ENCODE measurements around the gene DSTYK. TPM values are rescaled to one million over a fixed set of nuclear protein-coding genes. Genes with fewer than 3 reads are reported as not detected.
A peak's percentile ranks its signal among the peaks of the same experiment; 100 is the strongest.

DSTYK gene
- total and polyA plus RNA-seq, 7 donors: 1.6 to 13.3 (median 9.1) TPM

DNA sequence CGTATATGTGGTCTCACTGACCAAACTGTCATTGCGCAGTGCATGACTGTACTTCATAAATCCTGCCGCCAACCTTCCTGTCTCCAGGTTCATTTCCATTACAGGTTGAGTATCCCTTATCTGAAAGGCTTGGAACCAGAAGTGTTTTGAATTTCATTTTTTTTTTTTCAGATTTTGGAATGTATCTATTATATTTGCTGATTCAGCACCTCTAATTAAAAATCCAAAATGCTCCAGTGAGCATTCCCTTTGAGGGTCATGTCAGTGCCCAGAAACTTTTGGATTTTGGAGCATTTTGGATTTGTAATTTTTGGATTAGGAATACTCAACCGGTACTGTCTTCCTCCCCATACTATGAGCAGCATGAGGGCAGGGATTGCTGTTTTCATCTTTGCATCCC lies 59.0 kb downstream of the DSTYK start:
- Histone ChIP-seq H3K9me3 (peaks cover 0 to 8% (median 0%) of the 10 kb centered on the region in 4 donors), H3K36me3 (peaks cover 19 to 87% (median 28%) of the 10 kb centered on the region in 4 donors), H3K27me3 (no peaks in the 10 kb centered on the region), H3K27ac (no peak overlapping the region), H3K4me1 (no peaks in the 10 kb centered on the region), H3K4me3 (no peak overlapping the region)
- no peak for DNase-seq
- WGBS, 2 donors: 98% methylated on average over 4 of the region's 4 CpGs
- intact Hi-C loops (cut with DNase I): no loop called here
- TF ChIP-seq POLR2AphosphoS5 (IDR thresholded peaks at IDR 0.05) (no peak), POLR2A (IDR thresholded peaks at IDR 0.05) (no peak), EP300 (IDR thresholded peaks at IDR 0.05) (no peak)
- TF ChIP-seq, protein P1, sequence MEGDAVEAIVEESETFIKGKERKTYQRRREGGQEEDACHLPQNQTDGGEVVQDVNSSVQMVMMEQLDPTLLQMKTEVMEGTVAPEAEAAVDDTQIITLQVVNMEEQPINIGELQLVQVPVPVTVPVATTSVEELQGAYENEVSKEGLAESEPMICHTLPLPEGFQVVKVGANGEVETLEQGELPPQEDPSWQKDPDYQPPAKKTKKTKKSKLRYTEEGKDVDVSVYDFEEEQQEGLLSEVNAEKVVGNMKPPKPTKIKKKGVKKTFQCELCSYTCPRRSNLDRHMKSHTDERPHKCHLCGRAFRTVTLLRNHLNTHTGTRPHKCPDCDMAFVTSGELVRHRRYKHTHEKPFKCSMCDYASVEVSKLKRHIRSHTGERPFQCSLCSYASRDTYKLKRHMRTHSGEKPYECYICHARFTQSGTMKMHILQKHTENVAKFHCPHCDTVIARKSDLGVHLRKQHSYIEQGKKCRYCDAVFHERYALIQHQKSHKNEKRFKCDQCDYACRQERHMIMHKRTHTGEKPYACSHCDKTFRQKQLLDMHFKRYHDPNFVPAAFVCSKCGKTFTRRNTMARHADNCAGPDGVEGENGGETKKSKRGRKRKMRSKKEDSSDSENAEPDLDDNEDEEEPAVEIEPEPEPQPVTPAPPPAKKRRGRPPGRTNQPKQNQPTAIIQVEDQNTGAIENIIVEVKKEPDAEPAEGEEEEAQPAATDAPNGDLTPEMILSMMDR (IDR thresholded peaks at IDR 0.05): no peak

DNA sequence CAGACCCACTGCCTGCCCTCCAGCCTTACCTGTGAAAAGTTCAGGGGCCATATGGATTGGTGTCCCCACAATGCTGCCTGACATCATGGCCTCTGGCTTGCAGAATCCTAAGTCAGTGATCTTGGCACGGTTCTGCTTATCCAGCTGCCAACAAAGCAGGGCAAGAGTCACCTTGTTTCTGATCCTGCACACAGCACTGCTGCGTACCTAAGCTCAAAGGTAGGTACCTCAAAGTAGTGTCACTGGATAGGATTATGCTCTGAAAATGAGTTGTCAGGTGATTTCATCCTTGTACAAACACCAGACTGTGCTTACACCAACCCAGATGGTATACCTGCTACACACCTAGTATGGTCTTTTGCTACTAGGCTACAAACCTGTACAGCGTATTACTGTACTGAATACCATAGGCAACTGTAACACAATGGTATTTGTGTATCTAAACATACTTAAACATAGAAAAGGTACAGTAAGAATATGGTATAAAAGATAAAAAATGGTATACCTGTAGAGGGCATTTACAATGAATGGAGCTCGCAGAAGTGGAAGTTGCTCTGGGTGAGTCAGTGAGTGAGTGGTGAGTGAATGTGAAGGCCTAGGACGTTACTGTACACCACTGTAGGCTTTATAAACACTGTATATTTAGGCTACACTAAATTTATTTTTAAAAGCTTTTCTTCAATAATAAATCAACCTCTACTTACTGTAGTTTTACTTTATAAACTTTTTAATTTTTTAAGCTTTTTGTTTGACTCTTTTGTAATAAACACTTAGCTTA lies 60.7 kb downstream of the DSTYK start:
- WGBS, 2 donors: 93 to 95% methylated on average over 5 of the region's 5 CpGs
- no peak overlapping the region for H3K4me3 ChIP-seq
- no peak overlapping the region for H3K27ac ChIP-seq
- peaks cover 8 to 87% (median 16%) of the 10 kb centered on the region in 4 donors for H3K36me3 ChIP-seq
- TF ChIP-seq, protein P1 (IDR thresholded peaks at IDR 0.05): no peak
- TF ChIP-seq EP300 (IDR thresholded peaks at IDR 0.05) (no peak), POLR2AphosphoS5 (IDR thresholded peaks at IDR 0.05) (no peak), POLR2A (IDR thresholded peaks at IDR 0.05) (no peak)
- intact Hi-C loops (cut with DNase I): no loop called here
- H3K4me1 ChIP-seq: peaks cover 0 to 3% (median 0%) of the 10 kb centered on the region in 4 donors
- H3K27me3 ChIP-seq: no peaks in the 10 kb centered on the region
- no peak for DNase-seq
- peaks cover 0 to 3% (median 0%) of the 10 kb centered on the region in 4 donors for H3K9me3 ChIP-seq

DNA sequence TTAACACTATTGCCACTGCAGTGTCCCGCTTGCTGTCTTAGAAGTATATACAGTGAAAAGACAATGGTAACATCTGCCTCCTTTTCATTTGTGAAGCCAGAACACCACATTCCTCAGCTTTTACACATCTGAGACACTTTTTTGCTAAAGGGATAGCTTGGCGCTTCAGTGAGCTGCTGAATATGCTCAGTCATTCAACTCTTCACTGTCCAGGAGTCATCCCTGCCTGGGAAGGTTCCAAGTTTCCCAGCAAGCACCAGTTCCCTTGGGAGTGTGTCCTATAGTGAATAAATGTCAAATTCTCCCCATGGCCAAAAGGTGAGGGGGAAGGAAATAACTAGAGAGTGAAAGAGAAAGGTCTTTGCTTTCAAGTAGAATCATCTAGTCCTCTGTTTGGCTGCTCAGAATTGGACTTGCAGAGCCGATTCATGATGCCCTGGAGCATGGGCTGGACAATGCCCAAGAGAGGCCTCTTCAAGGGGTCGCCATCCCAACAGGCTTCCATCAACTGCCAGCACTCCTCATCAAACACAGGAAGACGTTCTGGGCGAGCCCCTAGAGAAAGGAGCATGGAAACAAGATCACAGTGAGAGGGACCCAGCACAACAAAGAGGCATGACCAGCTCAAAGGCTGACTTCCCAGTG lies 64.2 kb downstream of the DSTYK start:
- intact Hi-C loops (cut with DNase I): loop anchor here (10.0 kb wide), 1 partner anchor 163 kb away; no protein-coding TSS in a partner anchor
- no peaks in the 10 kb centered on the region for H3K27me3 ChIP-seq
- H3K4me1 ChIP-seq: peaks cover 0 to 25% (median 12%) of the 10 kb centered on the region in 4 donors
- no peak overlapping the region for H3K4me3 ChIP-seq
- 90% methylated on average over 6 of the region's 6 CpGs for WGBS, 2 donors
- no peak for DNase-seq
- no peak for TF ChIP-seq EP300 (IDR thresholded peaks at IDR 0.05)
- H3K36me3 ChIP-seq: peaks cover 6 to 53% (median 9%) of the 10 kb centered on the region in 4 donors
- no peak overlapping the region for H3K27ac ChIP-seq
- no peaks in the 10 kb centered on the region for H3K9me3 ChIP-seq

DNA sequence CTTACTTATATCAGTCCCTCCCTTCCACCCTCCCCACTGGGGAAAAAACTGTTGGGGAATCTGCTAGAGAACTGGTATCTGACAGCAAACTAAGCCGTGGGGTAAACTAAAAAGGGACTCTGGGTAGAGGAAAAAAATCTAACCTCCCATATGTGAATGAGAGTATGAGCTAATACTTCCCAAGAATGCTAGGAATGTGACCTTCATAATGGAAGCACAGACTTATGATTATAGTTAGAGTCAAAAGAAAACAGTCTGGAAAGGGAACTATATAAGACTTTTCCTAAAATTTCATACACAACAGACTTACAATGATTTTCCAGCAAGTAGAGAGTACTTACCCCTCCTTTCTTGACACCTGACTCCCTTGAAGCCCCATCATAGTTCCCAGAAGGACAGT lies 66.8 kb downstream of the DSTYK start:
- 76 to 77% methylated on average over 1 of the region's 1 CpG for WGBS, 2 donors
- intact Hi-C loops (cut with DNase I): loop anchor here (5.0 to 10.0 kb wide), 2 partner anchors 113 to 160 kb away; no protein-coding TSS in a partner anchor
- no peaks in the 10 kb centered on the region for H3K27me3 ChIP-seq
- H3K36me3 ChIP-seq: peaks cover 0 to 38% (median 9%) of the 10 kb centered on the region in 4 donors
- no peaks in the 10 kb centered on the region for H3K9me3 ChIP-seq
- H3K4me1 ChIP-seq: peaks cover 0 to 36% (median 22%) of the 10 kb centered on the region in 4 donors
- no peak for DNase-seq
- H3K27ac ChIP-seq: peak overlapping the region in 3 of 4 donors; percentile 10 to 74 (median 42)
- H3K4me3 ChIP-seq: no peak overlapping the region
- TF ChIP-seq POLR2A (IDR thresholded peaks at IDR 0.05): no peak
- TF ChIP-seq POLR2AphosphoS5 (IDR thresholded peaks at IDR 0.05): no peak
- TF ChIP-seq EP300 (IDR thresholded peaks at IDR 0.05): no peak
- TF ChIP-seq, protein P1 (IDR thresholded peaks at IDR 0.05): no peak
